Fibroblast of peridontal ligament (primary cell): ENCODE measurements around the gene PLIN5.

Experiments
- DNase-seq: peaks from one replicate; pipeline ENCODE4 v3.0.0-alpha.2; 2010; ENCODE audit errors: extremely low read depth

Gene PLIN5

GRCh38 chr19:4534836-4535658 lies at the start of gene PLIN5:
Gene PLIN5 (minus strand): TSS chr19:4535224. CDS start chr19:4534074, 1,150 bp downstream.
- DNase-seq = no peak

- no peak for DNase-seq
These were observed 49.1 kb upstream of the PLIN5 start for GRCh38 chr19:4583961-4584669.

- DNase-seq = no peak
These were observed 48.2 kb upstream of the PLIN5 start for GRCh38 chr19:4582980-4583842.

GRCh38 chr19:4581666-4582553 lies 46.9 kb upstream of the PLIN5 start:
- DNase-seq = no peak

GRCh38 chr19:4580961-4581665 lies 46.1 kb upstream of the PLIN5 start:
- DNase-seq = no peak

GRCh38 chr19:4580021-4580901 lies 45.2 kb upstream of the PLIN5 start:
- DNase-seq = no peak

GRCh38 chr19:4579389-4579788 lies 44.4 kb upstream of the PLIN5 start:
- no peak for DNase-seq

- no peak for DNase-seq
These were observed 43.7 kb upstream of the PLIN5 start for GRCh38 chr19:4578552-4579248.

GRCh38 chr19:4577020-4577782 lies 42.2 kb upstream of the PLIN5 start:
- no peak for DNase-seq

GRCh38 chr19:4576016-4576933 lies 41.3 kb upstream of the PLIN5 start:
- peak; percentile 49 for DNase-seq

- DNase-seq = peak; percentile 96
These were observed 40.4 kb upstream of the PLIN5 start for GRCh38 chr19:4575267-4576015.

- no peak for DNase-seq
These were observed 38.7 kb upstream of the PLIN5 start for GRCh38 chr19:4573682-4574081.

- DNase-seq = no peak
These were observed 36.4 kb upstream of the PLIN5 start for GRCh38 chr19:4571305-4571917.

- no peak for DNase-seq
These were observed 35.9 kb upstream of the PLIN5 start for GRCh38 chr19:4570916-4571304.

- no peak for DNase-seq
These were observed 35.4 kb upstream of the PLIN5 start for GRCh38 chr19:4570402-4570801.

- no peak for DNase-seq
These were observed 33.9 kb upstream of the PLIN5 start for GRCh38 chr19:4568886-4569285.
